Measurements from ENCODE around the gene SLC12A3.
A peak's percentile ranks its signal among the peaks of the same experiment; 100 is the strongest.

Gene SLC12A3

DNA sequence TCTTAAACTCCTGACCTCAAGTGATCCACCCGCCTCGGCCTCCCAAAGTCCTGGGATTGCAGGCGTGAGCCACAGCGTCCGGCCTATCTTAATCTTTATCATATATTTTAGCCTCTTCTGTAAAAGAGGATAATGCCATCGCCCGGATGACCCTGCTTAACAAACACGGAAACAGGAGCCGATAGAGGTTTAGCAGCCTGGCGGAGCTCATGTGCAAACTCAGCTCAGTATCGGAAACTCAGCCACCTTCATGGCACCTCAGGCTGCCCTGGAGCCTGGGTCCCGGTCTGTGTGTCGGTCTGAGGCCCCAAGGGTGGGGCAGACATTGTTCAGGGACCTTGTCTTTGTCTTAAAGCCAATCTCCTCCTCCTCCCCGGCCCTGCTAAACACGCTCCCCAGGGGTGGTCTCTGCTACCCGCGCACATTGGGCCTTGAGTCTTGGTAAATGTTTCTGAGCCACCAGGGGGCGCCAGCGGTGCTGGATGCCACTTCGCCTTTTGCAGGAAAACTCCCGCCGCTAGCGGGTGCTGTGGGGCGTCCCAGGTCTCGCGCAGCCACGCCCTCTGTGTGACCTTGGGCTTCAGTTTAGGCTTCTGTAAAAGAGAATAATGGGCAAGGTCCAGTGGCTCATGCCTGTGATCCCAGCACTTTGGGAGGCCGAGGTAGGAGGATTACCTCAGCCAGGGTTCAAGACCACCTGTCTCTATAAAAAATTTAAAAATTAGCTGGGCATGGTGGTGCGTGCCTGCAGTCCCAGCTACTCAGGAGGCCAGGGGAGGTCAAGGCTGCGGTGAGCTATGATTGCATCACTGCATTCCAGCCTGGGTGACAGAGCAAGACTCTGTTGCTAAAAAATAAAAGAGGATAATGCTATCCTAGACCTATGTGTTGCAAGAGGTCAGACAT is 99.5 kb downstream of the SLC12A3 start:
- H3K36me3 ChIP-seq (ENCODE audit: control insufficient read depth, insufficient read depth, low read length) = no peaks in the 10 kb centered on the region
- DNase-seq (ENCODE audit: extremely low read depth, insufficient read length) = peak; percentile 84
- peak; percentile 100 for TF ChIP-seq CTCF (IDR thresholded peaks at IDR 0.05; ENCODE audit: insufficient read depth, low read length, poor library complexity, severe bottlenecking)
- H3K27me3 ChIP-seq (replicated peaks; ENCODE audit: control insufficient read depth, insufficient read depth, low read length) = no peaks in the 10 kb centered on the region
- no peak overlapping the region for H3K4me3 ChIP-seq (replicated peaks; ENCODE audit: low read depth, low read length)
